ENCODE results near the gene ADAT2. TPM values are rescaled to one million over a fixed set of nuclear protein-coding genes. Genes with fewer than 3 reads are reported as not detected.

Gene ADAT2
- total and polyA plus RNA-seq, 2 of the 13 experiments (the other 11 are each of a cell fraction or from before 2014, with no cell fraction given): 10.5 to 18.3 TPM

GRCh38 chr6:143408787-143409162 is 41.7 kb downstream of the ADAT2 start:
- no peak overlapping the region for H2AFZ ChIP-seq (ENCODE audit: low read length)
- ATAC-seq (no peak), FAIRE-seq (no peak), DNase-seq (ENCODE audit: low spot score) (peak; percentile 24)
- TF ChIP-seq IRF1 (CRISPR knock-in tag; IDR thresholded peaks at IDR 0.05; ENCODE audit: low read depth): no peak
- TF ChIP-seq DRAP1 (CRISPR knock-in tag; IDR thresholded peaks at IDR 0.05): no peak
- TF ChIP-seq ZBED4 (CRISPR knock-in tag; IDR thresholded peaks at IDR 0.05; ENCODE audit: borderline replicate concordance): no peak
- TF ChIP-seq CHD4 (IDR thresholded peaks at IDR 0.05; ENCODE audit: borderline replicate concordance, low read length): 0 out of 2 replicates have a peak, but pooled peaks have one; percentile 21
- 0 out of 2 replicates have a peak, but pooled peaks have one; percentile 9 for TF ChIP-seq ZNF329 (CRISPR knock-in tag; IDR thresholded peaks at IDR 0.05; ENCODE audit: low read depth)
- no peak for TF ChIP-seq REPIN1 (CRISPR knock-in tag; IDR thresholded peaks at IDR 0.05; ENCODE audit: borderline replicate concordance, low read depth)
- TF ChIP-seq KDM4B (CRISPR knock-in tag; IDR thresholded peaks at IDR 0.05): no peak
- 0 out of 2 replicates have a peak, but pooled peaks have one; percentile 9 for TF ChIP-seq ZNF33A (CRISPR knock-in tag; IDR thresholded peaks at IDR 0.05; ENCODE audit: borderline replicate concordance)
- no peak overlapping the region; a peak in 1 of 6 replicates for H3K4me3 ChIP-seq (replicated peaks in 1 of 3; ENCODE audit: insufficient read depth in 1 of 3, low read depth in 2 of 3, low read length in 3 of 3)
- 0 out of 2 replicates have a peak overlapping the region, but pooled peaks have one; percentile 27 for H3K9ac ChIP-seq (ENCODE audit: insufficient read depth, low read depth, low read length)
- no peaks in the 10 kb centered on the region for H4K20me1 ChIP-seq (ENCODE audit: insufficient read depth, low read length)
- intact Hi-C loops (cut with micrococcal nuclease; ENCODE audit: unreplicated experiment) (loop anchor here (1.0 kb wide), 1 partner anchor 11 kb away; no protein-coding TSS in a partner anchor), in situ Hi-C loops (cut with HindIII; ENCODE audit: extremely low pct_ligation_motif_present, low pct_unique_long_range_greater_than_20kb) (no loop called here)
- H3K4me2 ChIP-seq (ENCODE audit: low read depth, low read length): 0 out of 2 replicates have a peak overlapping the region, but pooled peaks have one; percentile 23
- peak overlapping the region; percentile 77 for H3K27ac ChIP-seq (ENCODE audit: extremely low read length, insufficient read depth, low read length)
- BruUV-seq (replicated peaks): TSS peak; percentile 70
- H3K27me3 ChIP-seq (ENCODE audit: control insufficient read depth in 1 of 2, insufficient read depth in 2 of 2, low read length in 2 of 2): no peaks in the 10 kb centered on the region
- H3K4me1 ChIP-seq (ENCODE audit: insufficient read depth, low read length): peaks cover 58% of the 10 kb centered on the region
- no peaks in the 10 kb centered on the region for H3K79me2 ChIP-seq (ENCODE audit: insufficient read depth, low read length)
- H3K9me3 ChIP-seq (ENCODE audit: low read length): no peaks in the 10 kb centered on the region
- H3K36me3 ChIP-seq (replicated peaks in 1 of 2; ENCODE audit: control insufficient read depth in 1 of 2, insufficient read depth in 2 of 2, low read length in 2 of 2): no peaks in the 10 kb centered on the region
- POLR2A ChIA-PET: interaction anchor here (1.0 to 2.1 kb wide), 2 partner anchors 12 to 349 kb away, joined by 4 to 27 read pairs; no protein-coding TSS in a partner anchor
- CTCF ChIA-PET (ENCODE audit: low intra/inter-chr PET ratio, low total read pairs): interaction anchor here (1.0 kb wide), 1 partner anchor 12 kb away, joined by 3 read pairs; no protein-coding TSS in a partner anchor
